Left hindlimb (tissue), 1 donor: ENCODE results near the gene TRDN.
"Not testable (repeated sequence)": the region's sequence is repeated elsewhere in the genome, so short reads cannot be mapped to it uniquely, and the experiment has no call there.

Source experiments
- DNase-seq: peaks from one replicate; pipeline ENCODE4 v3.0.0-alpha.2; 2018

Gene TRDN

DNA sequence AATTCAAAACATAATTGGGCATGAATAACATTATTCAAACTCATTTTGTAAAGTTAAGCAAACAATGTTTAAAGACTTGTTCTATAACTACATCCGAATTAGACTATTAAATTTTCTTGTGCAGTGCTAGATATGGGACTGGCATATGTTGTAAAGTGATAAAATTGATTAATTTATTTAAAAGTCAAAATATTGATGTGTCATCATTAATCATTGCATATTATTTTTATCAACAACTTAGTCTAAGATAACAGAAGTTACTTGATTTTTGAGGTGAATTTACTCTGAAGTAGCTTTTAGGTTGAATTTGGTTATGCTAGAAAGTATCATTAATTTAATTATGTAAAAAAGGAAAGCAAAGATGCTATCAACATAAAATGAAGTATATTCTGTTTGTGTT is 396.1 kb downstream of the TRDN start:
- no peak for DNase-seq

DNA sequence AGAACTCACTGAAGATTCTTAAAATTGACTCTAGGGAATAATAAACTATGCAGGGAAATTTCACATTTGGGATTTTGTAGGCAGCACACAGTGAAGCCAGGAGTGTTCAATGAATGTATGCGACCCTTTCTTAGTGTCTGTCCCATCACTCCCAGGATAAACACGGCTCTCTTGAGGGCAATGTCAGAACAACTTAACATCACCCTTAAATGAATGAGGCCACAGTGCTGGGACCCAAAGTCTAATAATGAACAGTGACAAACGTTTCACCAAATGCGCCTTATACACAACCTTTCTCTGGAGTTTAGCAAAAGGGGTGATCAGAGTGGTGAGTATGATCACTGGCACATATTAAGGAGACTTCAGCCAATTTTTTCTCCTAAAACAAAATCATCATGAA is 403.4 kb downstream of the TRDN start:
- DNase-seq: no peak

DNA sequence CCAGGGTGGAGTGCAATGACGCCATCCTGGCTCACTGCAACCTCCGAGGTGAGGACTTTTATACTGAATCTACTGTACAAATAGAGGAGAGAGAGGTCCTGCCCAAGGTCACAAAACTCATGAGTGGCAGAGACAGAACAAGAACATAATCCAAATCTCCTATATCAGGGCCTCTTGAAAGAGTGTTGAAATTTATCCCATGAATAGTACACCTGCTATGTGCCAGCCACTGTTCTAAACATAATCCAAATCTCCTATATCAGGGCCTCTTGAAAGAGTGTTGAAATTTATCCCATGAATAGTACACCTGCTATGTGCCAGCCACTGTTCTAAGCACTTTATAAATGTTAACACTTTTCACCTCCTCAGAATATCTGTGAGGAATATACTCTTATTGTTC is 409.0 kb downstream of the TRDN start:
- not testable (repeated sequence) for DNase-seq

DNA sequence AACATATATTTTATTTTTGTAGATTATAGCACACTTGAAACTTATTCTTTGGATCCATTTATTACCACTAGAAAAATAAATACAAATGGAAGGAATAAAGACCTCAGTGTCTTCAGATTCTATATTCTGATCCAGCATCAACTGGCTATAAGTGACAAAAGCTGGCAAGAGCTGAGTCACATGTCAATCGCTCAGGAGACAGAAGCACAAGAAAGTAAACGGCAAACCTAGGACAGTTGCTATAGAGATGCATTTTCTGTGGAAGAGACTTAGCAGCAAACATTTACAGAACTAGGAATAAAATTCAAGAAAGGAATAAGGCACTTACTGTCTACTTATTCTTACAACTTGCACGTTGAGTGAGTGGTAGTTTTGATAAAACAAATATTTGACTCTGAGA is 410.4 kb downstream of the TRDN start:
- DNase-seq: no peak

DNA sequence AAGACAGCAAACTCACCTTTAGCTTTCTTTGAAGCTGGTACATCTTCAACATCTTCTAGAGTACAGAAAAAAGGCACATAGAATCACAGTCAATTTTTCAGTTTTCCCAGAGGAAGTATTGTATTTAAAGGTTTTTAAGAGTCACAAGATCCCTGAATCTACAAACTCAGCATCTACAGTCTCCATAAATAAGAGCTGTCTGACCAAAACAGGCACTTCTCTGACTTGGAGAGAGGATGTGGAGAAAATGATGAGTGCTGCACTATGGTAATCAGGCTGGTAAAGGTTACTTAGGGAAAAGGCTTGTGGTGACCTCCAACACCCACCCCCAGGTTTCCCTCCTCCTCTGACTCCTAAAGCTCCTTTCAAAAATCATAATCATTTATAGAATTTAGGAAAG is 412.7 kb downstream of the TRDN start:
- no peak for DNase-seq

DNA sequence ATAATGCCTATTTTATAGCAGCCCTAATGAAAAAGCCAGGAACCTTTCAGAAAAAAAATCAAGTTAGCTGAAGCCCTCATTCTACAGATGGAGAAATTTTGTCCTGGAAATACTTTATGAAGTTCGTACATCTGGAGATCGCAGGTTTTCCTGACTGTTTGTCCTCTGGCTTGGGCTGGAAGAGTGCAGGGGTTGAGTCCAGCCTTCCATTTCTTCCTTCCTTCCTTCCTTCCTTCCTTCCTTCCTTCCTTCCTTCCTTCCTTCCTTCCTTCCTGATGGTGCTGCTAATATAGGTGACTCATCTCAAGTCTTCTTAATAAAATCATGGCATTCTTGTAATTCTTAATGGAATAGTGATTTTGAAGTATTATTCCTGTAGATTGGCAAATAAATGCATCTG is 413.3 kb downstream of the TRDN start:
- no peak for DNase-seq

DNA sequence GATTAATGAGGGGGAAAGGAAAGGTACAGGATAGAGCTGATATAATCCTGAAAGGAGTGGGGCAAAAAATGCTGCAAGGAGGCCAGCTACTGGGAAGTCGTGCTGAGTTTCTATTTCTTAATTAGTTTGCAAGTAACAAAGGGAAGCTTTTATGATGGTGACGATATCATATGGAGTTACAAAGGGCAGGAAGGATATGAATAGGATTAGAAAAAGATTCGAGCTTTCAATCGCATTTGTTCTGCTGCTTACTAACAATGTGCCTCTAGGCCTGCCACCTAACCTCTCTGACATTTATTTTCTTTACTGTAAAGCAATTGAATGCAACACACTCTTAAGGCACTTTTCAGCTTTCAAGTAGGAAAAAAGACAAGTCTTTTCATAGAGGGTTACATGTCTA is 421.5 kb downstream of the TRDN start:
- no peak for DNase-seq

DNA sequence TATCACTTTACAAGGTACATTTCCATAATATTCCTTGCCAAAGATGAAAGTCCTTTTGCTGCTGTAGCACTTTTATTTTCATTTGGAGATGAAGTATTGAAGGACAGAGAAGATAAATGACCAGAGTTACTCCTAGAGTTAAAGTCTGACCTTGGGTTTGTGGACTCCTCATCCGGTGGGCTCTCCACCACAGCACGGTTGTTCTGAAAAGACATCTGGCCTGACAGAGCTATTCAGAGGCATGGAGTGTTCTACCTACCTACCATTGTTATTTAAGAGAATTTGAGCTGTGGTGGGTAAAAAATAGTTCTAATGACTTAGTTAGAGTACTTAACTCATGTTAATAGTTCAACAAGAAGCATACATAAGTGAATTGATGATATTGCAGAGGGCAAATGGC is 422.3 kb downstream of the TRDN start:
- DNase-seq: no peak

DNA sequence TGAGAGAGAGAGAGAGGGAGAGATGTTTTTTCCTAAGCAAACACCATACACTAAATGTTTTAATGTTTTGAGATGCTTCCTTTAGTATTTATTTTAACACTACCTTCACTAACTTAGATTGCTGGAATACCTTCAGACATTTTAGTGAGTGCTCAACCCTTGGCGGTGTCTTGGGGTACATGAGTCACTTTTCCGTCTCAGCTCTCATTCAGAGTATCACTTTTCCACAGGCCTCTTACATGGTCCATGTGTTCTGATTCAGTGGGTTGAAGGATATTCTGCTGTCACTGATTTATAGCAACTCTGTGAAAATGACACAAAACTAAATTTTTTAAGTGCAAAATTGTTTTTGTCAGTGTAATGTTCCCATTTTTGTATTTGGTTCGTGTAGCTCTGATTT is 422.8 kb downstream of the TRDN start:
- no peak for DNase-seq

DNA sequence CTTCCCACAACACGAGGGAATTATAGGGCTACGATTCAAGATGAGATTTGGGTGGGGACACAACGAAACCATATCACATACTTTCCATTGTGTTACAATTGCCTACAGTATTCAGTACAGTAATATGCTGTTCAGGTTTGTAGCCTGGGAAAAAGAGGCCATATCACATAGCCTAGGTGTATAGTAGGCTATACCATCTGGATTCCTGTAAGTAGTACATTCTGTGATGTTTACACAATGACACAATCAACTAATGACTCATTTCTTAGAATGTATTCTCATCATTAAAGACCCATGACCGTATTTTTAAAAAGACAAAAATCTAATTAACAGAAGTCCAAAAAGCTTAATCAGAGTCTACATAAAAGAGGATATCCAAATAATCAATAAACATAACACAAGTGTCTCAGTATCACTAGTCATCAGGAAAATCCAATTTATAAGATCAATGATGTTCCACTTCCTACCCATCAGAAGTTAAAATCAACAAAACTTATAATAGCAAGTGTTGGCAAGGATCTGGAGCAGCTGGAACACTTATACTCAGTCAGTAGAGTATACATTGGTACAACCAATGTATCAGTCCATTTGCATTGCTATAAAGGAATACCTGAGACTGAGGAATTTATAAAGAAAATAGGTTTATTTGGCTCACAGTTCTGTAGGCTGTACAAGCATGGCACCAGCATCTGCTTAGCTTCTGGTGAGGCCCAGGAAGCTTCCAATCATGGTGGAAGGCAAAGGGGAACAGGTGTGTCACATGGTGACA is 424.8 kb downstream of the TRDN start:
- no peak for DNase-seq

DNA sequence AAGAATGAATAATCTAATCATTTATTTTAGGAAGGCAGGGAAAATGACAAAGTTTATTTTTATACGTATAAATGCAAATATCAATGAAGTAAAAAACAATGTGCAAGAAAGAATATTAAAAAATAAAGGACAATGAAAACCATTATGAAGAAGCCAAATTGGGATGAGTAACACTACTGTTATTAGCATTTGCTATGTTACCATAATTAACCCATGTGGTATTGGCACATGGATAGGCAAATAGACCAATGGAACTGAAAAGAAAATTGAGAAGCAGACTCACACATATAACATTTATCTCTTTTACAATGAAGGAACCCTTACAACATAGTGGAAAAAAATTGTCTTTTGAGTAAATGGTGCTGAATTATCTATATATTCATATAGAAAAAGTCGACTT is 426.1 kb downstream of the TRDN start:
- no peak for DNase-seq

DNA sequence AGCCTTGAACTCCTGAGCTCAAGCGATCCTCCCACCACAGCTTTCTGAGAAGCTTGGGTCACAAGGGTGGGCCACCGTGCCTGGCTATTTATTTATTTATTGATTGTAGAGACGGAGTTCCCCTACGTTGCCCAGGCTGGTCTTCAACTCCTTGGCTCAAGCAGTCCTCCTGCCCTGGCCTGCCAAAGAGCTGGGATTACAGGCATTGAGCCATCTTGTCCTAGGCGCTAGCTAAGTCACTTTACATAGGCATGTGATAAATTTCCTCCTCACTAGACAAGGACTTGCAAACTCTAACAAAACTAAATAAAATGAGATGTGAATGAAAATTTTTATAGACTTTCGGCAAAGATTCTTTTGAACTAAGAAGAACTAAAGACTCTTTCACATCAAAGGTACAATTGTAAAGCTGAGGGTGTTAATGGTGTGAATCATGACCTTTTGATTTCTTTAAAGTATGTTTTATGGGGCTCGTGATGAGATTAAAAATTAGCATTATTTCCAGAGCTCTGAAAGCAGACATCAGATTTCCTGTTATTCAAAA is 428.7 kb downstream of the TRDN start:
- DNase-seq: no peak

DNA sequence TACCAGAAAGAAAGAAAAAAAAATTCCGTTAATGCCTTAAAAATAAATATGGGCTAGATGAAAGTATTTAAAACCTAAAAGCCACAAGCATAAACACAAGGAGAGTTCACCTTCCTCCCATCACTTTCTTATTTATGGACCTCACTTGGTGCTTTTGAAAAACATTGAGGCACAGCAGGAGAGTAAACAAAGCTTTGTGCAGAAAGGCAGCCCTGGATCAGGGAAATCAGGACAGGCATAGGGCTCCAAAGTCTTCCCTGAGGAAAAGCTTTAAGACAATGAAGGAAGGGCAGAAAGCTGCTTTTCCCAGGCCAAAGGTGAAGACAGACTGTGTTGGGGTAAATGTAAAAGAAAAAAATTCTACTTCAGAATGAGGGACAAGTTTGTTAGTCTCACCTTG is 432.8 kb downstream of the TRDN start:
- DNase-seq: no peak

DNA sequence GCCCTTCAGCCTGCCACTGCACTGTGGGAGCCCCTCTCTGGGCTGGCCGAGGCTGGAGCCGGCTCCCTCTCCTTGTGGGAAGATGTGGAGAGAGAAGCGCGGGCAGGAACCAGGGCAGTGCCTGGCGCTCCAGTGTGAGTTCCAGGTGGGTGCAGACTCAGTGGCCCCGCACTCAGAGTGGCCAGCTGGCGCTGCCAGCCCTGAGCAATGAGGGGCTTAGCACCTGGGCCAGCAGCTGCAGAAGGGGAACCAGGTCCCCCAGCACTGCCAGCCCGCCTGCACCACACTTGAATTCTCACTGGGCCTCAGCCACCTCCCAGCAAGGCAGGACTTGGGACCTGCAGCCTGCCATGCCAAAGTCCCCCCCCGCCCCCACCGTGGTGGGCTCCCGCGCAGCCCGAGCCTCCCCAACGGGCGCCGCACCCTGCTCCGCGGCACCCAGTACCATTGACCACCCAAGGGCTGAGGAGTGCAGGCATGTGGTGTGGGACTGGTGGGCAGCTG is 434.8 kb downstream of the TRDN start:
- DNase-seq: no peak

DNA sequence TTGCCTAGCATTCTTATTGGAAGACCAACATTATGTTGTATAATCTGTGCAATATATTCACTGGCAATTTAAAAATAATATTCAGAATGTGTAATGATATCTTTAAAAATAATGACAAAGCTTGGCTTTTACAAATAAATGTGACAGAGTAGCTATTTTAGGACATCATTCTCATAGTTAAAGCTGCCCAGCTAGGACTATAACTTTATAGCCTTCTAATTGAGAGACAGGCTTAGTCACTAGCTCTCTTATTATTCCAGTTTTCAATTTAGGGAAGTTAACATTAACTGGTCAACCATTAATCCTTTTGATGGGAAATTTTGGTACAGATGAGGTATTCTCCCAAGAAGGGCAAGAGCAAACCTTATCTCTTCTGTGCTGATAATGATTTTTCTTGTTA is 443.5 kb downstream of the TRDN start:
- no peak for DNase-seq

DNA sequence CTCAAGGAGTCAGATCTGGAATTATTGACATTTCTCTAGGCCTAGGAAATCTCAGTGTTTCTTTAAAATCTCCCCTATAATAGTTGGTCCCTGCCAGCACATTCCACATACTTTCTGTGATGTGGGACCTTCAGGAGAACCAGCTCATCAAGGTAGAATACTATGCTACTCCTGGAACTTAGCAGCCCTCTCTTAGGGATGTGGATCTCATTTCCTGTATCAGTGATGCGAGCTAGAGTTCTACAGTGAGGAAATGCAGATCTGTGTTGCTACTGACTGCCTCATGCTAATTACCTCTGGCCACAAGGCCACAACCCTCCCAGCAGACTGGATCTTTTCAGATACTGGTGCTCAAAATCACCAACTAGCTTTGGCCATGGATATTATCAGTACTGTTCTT is 446.9 kb downstream of the TRDN start:
- no peak for DNase-seq

DNA sequence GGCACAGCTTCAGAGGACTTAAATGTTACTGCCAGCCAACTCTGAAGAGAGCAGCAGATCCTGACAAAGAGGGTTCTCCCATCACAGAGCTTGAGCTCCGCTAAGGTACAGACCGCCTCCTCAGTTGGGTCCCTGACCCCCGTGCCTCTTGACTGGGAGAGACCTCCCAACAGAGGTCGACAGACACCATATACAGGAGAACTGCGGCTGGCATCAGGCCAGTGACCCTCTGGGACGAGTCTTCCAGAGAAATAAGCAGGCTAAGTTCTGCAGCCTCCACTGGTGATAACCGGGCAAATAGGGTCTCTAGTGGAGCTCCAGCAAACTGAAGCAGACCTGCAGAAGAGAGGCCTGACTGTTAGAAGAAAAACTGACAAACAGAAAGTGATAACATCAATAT is 453.8 kb downstream of the TRDN start:
- DNase-seq: no peak

DNA sequence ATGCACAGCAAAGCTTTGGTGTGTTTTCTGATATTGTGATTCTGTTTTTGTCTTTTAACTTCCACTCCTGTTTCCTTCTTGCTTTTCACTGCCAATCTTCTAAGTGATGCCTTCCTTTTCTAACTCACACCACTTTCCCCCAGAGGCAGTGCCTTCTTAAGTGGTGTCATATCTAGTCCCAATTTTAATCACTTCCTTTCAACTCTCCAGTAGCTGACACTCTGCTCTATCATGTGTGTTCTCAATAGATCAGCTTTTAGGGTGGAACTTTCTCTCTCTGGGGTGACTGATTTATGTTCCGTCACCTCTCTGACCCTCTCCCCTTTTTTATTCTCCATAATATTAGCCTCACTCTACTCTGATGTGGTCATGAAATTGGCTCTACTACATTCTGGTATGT is 460.0 kb downstream of the TRDN start:
- DNase-seq: no peak

DNA sequence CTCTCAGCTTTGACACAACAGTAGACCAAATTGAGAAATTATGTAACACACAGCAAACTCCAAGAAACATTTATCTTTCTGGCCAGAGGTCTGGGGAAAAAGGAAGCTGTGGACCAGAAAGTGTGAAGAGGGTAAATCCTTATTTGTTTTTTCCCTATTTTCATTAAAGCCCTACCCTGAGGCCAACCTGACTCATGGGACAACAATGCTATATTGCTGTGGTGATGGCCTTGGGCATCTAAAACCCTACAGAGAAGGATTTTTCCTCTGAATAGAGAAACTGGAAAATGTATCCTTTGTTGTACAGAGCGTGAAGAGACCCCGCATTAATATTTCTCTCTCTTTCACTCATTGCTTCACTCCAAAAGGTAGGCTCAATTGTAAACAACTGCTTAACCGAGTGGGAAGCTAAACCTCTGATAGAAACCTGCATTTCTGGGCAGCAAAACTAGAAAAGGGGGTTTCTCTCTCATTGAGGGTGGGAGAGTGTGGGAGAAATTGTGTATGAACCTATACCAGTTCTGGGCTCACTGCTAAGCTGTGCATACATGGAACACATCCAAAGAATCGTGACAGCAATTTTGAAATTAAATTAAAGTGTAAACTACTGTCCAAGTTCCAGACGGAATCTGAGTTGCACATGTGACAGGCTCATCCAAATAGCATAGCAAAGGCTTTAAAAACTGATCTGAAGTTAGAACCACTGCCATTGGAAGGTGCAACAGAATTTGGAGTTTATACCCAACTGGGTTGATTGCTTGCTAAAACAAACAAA is 465.2 kb downstream of the TRDN start:
- no peak for DNase-seq

DNA sequence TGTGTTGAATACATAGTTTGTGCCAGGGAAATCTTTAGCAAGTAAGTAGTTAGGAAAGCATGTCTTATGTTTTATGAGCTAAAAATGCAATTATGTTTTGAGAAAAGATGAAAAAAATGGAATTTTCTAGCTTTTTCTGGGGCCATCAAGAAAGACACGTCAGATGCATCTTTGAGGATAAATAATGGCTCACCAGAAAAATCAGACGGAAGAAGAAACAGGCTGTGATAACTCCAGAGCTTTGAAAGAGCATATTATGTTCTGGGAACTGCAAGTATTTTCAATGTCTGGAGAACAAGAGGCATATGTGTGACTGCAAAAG is 467.0 kb downstream of the TRDN start:
- DNase-seq: no peak

DNA sequence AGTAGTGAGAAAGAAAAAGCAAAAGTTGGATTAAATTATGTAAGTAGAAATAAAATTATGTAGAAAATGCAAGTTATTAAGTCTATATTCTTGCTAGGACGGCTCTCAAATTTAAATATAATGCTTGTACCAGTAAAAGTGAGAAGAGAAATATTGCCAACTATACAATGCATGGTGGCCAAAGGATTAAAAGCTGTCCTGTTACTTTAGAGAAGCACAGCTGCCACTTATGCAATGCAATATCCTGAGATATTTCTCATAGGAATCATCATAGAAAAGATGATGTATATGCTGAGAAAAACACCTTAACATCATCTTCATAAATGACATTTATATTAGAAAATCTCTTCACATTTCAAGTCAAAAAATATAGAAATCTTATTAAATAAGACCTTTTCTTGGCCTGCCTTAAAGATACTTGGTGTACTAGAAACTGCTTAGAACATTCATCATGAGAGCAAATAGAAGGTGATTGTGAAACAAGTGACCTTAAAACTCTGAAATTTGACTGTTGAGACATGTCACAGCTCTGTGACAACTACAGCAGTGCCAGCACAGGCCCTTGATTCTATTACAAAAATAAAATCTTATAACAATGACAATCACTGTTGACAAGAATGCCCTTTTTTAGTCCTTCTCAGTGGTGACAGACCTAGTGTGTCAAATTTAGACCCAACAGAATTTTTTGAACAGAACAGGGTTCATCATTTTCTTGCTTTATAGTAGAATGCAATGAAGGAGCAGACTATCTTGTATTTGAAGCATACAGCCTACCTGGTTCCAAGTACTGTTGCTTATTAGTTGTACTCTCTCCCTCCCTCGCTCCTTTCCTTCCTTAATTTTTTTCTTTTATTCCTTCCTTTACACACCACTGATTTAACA is 467.6 kb downstream of the TRDN start:
- DNase-seq: no peak

DNA sequence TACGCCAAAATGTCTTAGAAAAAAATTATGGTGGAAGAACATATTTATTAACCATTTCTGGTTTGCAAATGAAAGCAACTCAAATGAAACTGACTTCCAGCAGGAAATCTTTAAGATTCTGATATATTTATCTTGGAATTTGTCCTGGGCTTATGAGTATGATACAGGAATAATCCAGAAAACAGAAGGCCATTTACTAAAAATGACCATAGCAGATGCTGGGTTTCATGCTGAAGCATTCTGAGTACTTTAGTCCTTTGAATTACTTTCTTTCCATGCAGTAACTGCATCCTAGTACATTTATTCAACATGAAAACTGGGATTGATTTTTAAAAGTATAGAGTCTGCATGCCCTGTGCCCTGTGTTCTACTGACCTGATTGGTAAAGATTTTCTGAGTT is 468.3 kb downstream of the TRDN start:
- DNase-seq: no peak
